Measurements from ENCODE around the gene ACTN1. TPM values are rescaled to one million over a fixed set of nuclear protein-coding genes. Genes with fewer than 3 reads are reported as not detected.

The ACTN1 gene
- total and polyA plus RNA-seq, 3 experiments from 2014 or later, result 47.4 to 53.3 (median 52.7) TPM

DNA sequence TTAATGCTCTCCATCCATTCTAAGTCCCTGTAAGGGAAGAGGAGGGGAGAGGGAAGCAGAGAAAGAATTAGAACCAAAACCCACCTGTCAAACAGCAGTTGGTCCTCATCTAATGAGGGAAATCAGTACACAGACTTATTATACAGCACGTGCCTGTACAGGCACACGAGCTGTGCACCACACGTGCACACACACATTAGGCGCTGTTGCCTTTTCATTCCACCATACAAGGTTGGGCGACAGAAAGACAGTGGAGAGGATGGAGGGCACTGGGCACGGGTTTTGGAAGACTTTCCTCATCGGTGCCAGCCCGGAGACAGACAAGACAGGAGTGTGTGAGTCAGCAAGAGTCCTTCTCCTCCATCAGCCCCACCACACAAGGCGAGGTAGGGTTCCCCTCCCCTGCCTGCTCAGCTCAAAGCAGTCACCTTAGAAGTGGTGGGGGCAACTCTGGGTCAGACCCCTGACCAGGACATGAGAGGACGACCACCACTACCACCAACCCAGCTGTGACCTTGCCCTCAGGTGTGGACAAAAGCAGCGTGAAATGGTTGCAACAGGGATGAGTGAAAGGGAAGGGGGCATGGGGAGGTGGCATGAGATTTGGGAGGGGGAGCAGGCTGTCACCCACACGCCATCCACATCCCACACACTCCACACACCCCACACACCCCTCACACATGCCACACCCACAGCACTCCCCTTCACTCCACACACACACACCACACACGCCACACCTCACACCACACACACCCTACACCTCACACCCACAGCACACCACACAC is 80.7 kb downstream of the ACTN1 start:
- Histone ChIP-seq H3K27me3 (ENCODE audit: insufficient read depth, low read length, poor library complexity, severe bottlenecking) (no peaks in the 10 kb centered on the region), H3K36me3 (ENCODE audit: insufficient read depth, low read length) (peaks cover 36% of the 10 kb centered on the region), H3K9me3 (ENCODE audit: low read length) (no peaks in the 10 kb centered on the region), H3K4me3 (ENCODE audit: low read length) (no peak overlapping the region), H3K4me1 (ENCODE audit: insufficient read depth, low read length) (no peaks in the 10 kb centered on the region), H3K27ac (ENCODE audit: low read depth, low read length) (peak overlapping the region; percentile 52)
- Mint-ChIP-seq H3K9me3 (peaks cover 0 to 4% (median 0%) of the 10 kb centered on the region in 5 donors), H3K4me1 (peaks cover 7 to 11% (median 11%) of the 10 kb centered on the region in 3 donors), H3K4me3 (no peak overlapping the region), H3K27me3 (peaks cover 1 to 5% of the 10 kb centered on the region in 2 donors), H3K36me3 (peaks cover 0 to 15% (median 2%) of the 10 kb centered on the region in 3 donors), H3K27ac (peak overlapping the region in 7 of 8 donors; percentile 34 to 96 (median 66))
- ChIA-PET CTCF (no interaction called here), POLR2A (no interaction called here)
- no peak for DNase-seq

DNA sequence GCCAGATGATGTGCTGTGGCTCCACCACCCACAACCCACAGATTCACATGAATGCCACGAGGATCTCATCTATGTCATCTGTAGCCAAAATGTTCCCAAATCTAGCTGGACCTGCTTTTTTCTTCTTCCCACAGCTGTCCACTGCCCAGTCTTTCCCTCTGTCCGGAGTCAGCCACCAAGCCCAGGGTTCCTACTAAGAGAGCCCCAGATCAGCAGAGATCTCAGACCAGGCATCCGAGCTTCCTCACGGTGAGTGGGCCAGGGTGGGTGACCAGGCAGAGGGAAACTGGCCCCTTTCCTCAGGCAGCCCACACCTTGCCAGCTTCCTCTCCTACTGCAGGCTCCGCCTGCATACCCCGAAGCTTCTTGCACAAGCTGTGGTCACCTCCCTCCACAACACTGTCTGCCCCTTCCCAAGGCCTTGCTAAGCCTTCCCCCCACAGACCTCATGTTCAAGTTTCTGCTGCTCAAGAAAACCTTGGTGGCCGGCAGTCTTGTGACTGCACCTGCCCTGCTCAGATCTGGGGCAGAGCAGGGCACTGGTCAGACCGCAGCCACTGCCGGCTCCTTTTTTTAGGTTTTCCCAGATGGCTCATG is 81.4 kb downstream of the ACTN1 start:
- Histone ChIP-seq H3K4me3 (ENCODE audit: low read length) (no peak overlapping the region), H3K36me3 (ENCODE audit: insufficient read depth, low read length) (peaks cover 37% of the 10 kb centered on the region), H3K27ac (ENCODE audit: low read depth, low read length) (no peak overlapping the region), H3K27me3 (ENCODE audit: insufficient read depth, low read length, poor library complexity, severe bottlenecking) (no peaks in the 10 kb centered on the region), H3K9me3 (ENCODE audit: low read length) (no peaks in the 10 kb centered on the region), H3K4me1 (ENCODE audit: insufficient read depth, low read length) (no peaks in the 10 kb centered on the region)
- POLR2A ChIA-PET, result no interaction called here
- Mint-ChIP-seq H3K36me3 (peaks cover 0 to 15% (median 2%) of the 10 kb centered on the region in 3 donors), H3K27ac (peak overlapping the region in 4 of 8 donors; percentile 8 to 55 (median 26)), H3K4me1 (peaks cover 7 to 11% (median 11%) of the 10 kb centered on the region in 3 donors), H3K27me3 (peaks cover 1 to 3% of the 10 kb centered on the region in 2 donors), H3K4me3 (no peak overlapping the region), H3K9me3 (peaks cover 0 to 4% (median 0%) of the 10 kb centered on the region in 5 donors)
- CTCF ChIA-PET, result interaction anchor here (2.0 kb wide), 1 partner anchor 9 kb away, joined by 5 read pairs; no protein-coding TSS in a partner anchor
- DNase-seq, result no peak

DNA sequence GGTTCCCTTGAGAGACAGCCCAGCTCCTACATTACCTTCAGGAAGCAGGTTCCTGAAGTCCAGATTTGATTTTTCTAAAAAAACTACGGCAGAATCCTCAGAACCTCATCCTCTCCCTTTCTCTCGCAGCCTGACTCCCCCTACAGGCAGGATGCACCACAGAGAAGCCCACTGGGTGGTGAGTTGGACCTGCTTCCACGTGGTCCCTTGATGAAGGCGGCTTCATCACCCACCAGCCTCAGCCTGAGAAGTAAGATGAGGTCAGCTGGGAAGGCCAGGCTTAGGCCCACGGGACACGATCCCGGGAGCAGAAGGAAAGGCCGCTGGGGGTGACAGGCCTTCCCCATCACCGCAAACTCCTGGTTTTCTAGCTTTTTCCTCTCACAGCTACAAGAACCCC is 83.0 kb downstream of the ACTN1 start:
- no peak overlapping the region for H3K4me3 Mint-ChIP-seq
- H3K27me3 Mint-ChIP-seq, result peaks cover 0 to 1% of the 10 kb centered on the region in 2 donors
- no peak overlapping the region for H3K4me3 ChIP-seq (ENCODE audit: low read length)
- H3K27me3 ChIP-seq (ENCODE audit: insufficient read depth, low read length, poor library complexity, severe bottlenecking), result no peaks in the 10 kb centered on the region
- H3K4me1 Mint-ChIP-seq, result peaks cover 7 to 11% (median 11%) of the 10 kb centered on the region in 3 donors
- peaks cover 28% of the 10 kb centered on the region for H3K36me3 ChIP-seq (ENCODE audit: insufficient read depth, low read length)
- POLR2A ChIA-PET, result no interaction called here
- no peak for DNase-seq
- CTCF ChIA-PET, result interaction anchor here (1.1 to 2.0 kb wide), 2 partner anchors 10 to 31 kb away, joined by 3 to 5 read pairs; no protein-coding TSS in a partner anchor
- peaks cover 0 to 9% (median 4%) of the 10 kb centered on the region in 3 donors for H3K36me3 Mint-ChIP-seq
- H3K27ac Mint-ChIP-seq, result no peak overlapping the region
- peaks cover 0 to 4% (median 0%) of the 10 kb centered on the region in 5 donors for H3K9me3 Mint-ChIP-seq
- H3K27ac ChIP-seq (ENCODE audit: low read depth, low read length), result no peak overlapping the region
- H3K9me3 ChIP-seq (ENCODE audit: low read length), result no peaks in the 10 kb centered on the region
- H3K4me1 ChIP-seq (ENCODE audit: insufficient read depth, low read length), result no peaks in the 10 kb centered on the region

DNA sequence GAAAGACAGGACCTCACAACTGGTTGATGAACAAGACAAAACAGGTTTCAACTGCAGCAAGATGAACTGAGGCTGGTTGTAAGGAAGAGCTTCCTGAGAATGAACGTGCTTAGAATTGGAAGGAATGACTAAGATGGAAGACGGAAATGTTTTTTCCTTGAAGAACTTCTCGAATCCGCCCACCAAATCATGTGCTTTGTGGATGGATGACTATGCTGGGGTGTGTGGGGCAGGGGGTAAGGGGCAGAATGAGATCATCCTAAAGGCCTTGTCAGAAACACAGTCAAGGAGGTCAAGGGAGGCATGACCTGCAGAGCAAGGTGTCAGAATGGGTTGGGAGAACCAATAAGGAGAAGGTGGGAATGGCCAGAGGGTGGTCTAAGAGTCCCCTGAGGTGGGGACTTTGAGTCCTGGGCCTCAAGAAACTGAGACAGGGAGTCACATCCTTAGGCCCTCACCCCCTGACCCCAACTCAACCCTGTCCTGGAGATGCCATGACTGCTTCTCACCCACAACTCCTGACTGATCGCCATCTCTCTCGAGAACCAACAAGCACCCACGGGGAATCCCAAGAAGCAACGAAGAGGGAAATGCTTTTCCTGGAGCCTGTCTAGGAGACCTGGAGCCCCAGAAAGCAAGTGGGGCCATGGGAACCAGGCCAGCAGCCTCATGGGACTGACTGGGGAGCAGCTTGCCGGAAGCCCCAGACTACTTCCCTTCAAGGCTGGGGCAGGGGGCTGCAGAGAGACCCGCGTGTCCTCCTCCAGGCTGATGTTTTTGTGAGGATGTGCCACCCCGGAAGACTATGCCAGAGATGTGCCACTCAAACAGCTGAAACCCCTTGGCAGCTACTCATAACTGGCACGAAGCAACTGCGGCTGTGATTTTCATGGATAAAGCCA is 84.0 kb downstream of the ACTN1 start:
- Histone ChIP-seq H3K4me1 (ENCODE audit: insufficient read depth, low read length) (no peaks in the 10 kb centered on the region), H3K36me3 (ENCODE audit: insufficient read depth, low read length) (peaks cover 20% of the 10 kb centered on the region), H3K27ac (ENCODE audit: low read depth, low read length) (no peak overlapping the region), H3K4me3 (ENCODE audit: low read length) (no peak overlapping the region), H3K9me3 (ENCODE audit: low read length) (no peaks in the 10 kb centered on the region), H3K27me3 (ENCODE audit: insufficient read depth, low read length, poor library complexity, severe bottlenecking) (no peaks in the 10 kb centered on the region)
- peaks cover 0 to 4% (median 0%) of the 10 kb centered on the region in 5 donors for H3K9me3 Mint-ChIP-seq
- no peak for DNase-seq
- POLR2A ChIA-PET, result no interaction called here
- H3K4me3 Mint-ChIP-seq, result no peak overlapping the region
- H3K4me1 Mint-ChIP-seq, result peaks cover 7 to 11% (median 9%) of the 10 kb centered on the region in 3 donors
- peaks cover 0 to 7% (median 4%) of the 10 kb centered on the region in 3 donors for H3K36me3 Mint-ChIP-seq
- H3K27ac Mint-ChIP-seq, result peak overlapping the region in 1 of 8 donors; percentile 19
- H3K27me3 Mint-ChIP-seq, result no peaks in the 10 kb centered on the region
- CTCF ChIA-PET, result interaction anchor here (1.5 kb wide), 1 partner anchor 17 kb away, joined by 4 read pairs; no protein-coding TSS in a partner anchor

DNA sequence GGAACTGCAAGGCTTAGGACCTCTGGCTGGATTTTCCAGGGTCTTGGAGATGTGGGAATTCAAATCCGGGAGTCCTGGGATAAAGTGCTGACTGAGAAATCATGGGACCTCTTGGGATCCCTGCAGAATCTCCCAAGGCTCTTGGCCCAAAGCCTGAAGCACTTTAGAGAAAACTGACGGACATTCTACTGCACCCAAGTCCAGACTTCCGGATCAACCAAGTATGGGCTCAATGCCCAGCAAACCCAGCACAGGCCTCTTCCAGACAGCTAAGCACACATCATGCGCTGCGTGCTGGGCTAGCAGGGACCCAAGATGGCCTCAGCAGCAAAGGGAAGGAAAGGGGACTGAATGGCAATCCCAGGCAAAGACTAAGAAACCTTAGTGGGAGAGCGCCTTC is 85.0 kb downstream of the ACTN1 start:
- H3K9me3 ChIP-seq (ENCODE audit: low read length), result no peaks in the 10 kb centered on the region
- peaks cover 22% of the 10 kb centered on the region for H3K36me3 ChIP-seq (ENCODE audit: insufficient read depth, low read length)
- no peaks in the 10 kb centered on the region for H3K4me1 ChIP-seq (ENCODE audit: insufficient read depth, low read length)
- no peak overlapping the region for H3K4me3 ChIP-seq (ENCODE audit: low read length)
- no peak overlapping the region for H3K27ac ChIP-seq (ENCODE audit: low read depth, low read length)
- ChIA-PET POLR2A (no interaction called here), CTCF (interaction anchor here (1.5 kb wide), 1 partner anchor 17 kb away, joined by 4 read pairs; no protein-coding TSS in a partner anchor)
- no peaks in the 10 kb centered on the region for H3K27me3 ChIP-seq (ENCODE audit: insufficient read depth, low read length, poor library complexity, severe bottlenecking)
- H3K9me3 Mint-ChIP-seq, result peaks cover 0 to 4% (median 0%) of the 10 kb centered on the region in 5 donors
- no peak for DNase-seq
- no peaks in the 10 kb centered on the region for H3K27me3 Mint-ChIP-seq
- peaks cover 0 to 5% (median 3%) of the 10 kb centered on the region in 3 donors for H3K4me1 Mint-ChIP-seq
- H3K4me3 Mint-ChIP-seq, result no peak overlapping the region
- no peak overlapping the region for H3K27ac Mint-ChIP-seq
- H3K36me3 Mint-ChIP-seq, result peaks cover 0 to 8% (median 4%) of the 10 kb centered on the region in 3 donors

DNA sequence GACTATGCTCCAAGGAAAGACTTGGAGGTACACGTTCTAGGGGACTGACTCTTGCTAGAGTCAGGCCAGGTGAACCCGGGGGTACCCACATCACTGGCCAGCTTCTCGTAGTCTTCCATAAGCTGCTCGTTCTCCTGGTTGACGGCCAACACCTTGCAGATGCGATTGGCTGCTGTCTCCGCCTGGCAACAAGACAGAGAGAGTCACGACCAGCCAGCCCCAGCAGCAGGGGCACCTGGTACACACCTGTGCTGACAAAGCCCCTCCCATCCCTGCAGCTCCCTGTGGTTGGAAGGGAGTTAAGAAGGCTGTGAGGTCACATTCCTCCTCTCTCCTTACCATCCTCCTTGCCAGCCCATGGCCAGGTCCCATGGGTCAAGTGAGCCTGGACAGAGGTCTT is 85.5 kb downstream of the ACTN1 start:
- no peaks in the 10 kb centered on the region for H3K27me3 ChIP-seq (ENCODE audit: insufficient read depth, low read length, poor library complexity, severe bottlenecking)
- CTCF ChIA-PET, result interaction anchor here (1.5 kb wide), 1 partner anchor 18 kb away, joined by 4 read pairs; no protein-coding TSS in a partner anchor
- DNase-seq, result no peak
- H3K36me3 ChIP-seq (ENCODE audit: insufficient read depth, low read length), result peaks cover 25% of the 10 kb centered on the region
- peak overlapping the region in 1 of 8 donors; percentile 57 for H3K27ac Mint-ChIP-seq
- no peak overlapping the region for H3K4me3 ChIP-seq (ENCODE audit: low read length)
- H3K36me3 Mint-ChIP-seq, result peaks cover 0 to 8% (median 4%) of the 10 kb centered on the region in 3 donors
- no peaks in the 10 kb centered on the region for H3K4me1 ChIP-seq (ENCODE audit: insufficient read depth, low read length)
- H3K4me3 Mint-ChIP-seq, result no peak overlapping the region
- no peaks in the 10 kb centered on the region for H3K9me3 ChIP-seq (ENCODE audit: low read length)
- POLR2A ChIA-PET, result no interaction called here
- peaks cover 0 to 5% (median 3%) of the 10 kb centered on the region in 3 donors for H3K4me1 Mint-ChIP-seq
- H3K27ac ChIP-seq (ENCODE audit: low read depth, low read length), result no peak overlapping the region
- H3K9me3 Mint-ChIP-seq, result peaks cover 0 to 3% (median 0%) of the 10 kb centered on the region in 5 donors
- H3K27me3 Mint-ChIP-seq, result no peaks in the 10 kb centered on the region

DNA sequence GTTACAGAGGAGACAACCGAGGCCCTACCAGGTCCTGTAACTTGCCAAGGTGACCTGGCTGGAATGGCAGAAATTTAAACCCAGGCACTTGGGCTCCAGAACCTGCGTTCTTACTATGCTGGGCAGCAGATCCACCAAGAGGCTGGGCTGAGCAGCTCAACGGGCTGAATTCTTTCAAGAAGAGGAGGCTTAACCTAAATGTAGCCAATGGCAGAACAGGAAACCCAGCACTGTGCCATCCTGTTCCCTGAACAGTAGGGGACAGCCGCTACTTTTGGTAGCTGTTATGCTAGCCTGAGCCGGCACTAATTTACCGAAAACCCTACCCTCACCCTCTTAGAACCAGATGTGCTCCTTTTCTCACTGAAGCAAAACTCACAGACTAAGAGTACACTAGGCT is 86.1 kb downstream of the ACTN1 start:
- no peak overlapping the region for H3K27ac ChIP-seq (ENCODE audit: low read depth, low read length)
- Mint-ChIP-seq H3K36me3 (peaks cover 0 to 6% (median 4%) of the 10 kb centered on the region in 3 donors), H3K4me1 (peaks cover 0 to under 1% (median 0%) of the 10 kb centered on the region in 3 donors), H3K9me3 (no peaks in the 10 kb centered on the region), H3K27me3 (no peaks in the 10 kb centered on the region), H3K4me3 (no peak overlapping the region), H3K27ac (peak overlapping the region in 1 of 8 donors; percentile 57)
- H3K27me3 ChIP-seq (ENCODE audit: insufficient read depth, low read length, poor library complexity, severe bottlenecking), result no peaks in the 10 kb centered on the region
- H3K36me3 ChIP-seq (ENCODE audit: insufficient read depth, low read length), result peaks cover 20% of the 10 kb centered on the region
- no peaks in the 10 kb centered on the region for H3K9me3 ChIP-seq (ENCODE audit: low read length)
- POLR2A ChIA-PET, result no interaction called here
- no peaks in the 10 kb centered on the region for H3K4me1 ChIP-seq (ENCODE audit: insufficient read depth, low read length)
- no peak overlapping the region for H3K4me3 ChIP-seq (ENCODE audit: low read length)
- CTCF ChIA-PET, result no interaction called here
- DNase-seq, result no peak

All from CD8-positive, alpha-beta memory T cell (primary cell).